SK-N-SH (cell line): ENCODE measurements around the gene IL6R. TPM values are rescaled to one million over a fixed set of nuclear protein-coding genes. Genes with fewer than 3 reads are reported as not detected.

Source experiments
- CTCF ChIA-PET: fragments of 300-600, 350-600 bp; formaldehyde crosslinking; extraction: SDS; loops from one replicate; lab custom pipeline; 2021; lab: Yijun Ruan, JAX
- POLR2A ChIA-PET: fragments of 350-600 bp; sonication (Branson Sonifier 250); formaldehyde crosslinking; extraction: SDS; loops from one replicate; lab custom pipeline; 2020; ENCODE audit warnings: antibody characterized with exemption, inconsistent platforms; lab: Yijun Ruan, JAX
- DNase-seq: peaks from one replicate; pipeline ENCODE4 v3.0.0; 2012
- H2AFZ ChIP-seq: fragments of 200-600 bp; sonication (generic); 2 replicates; pipeline ENCODE4 v1.8.1; 2016; ENCODE audit warnings: antibody characterized with exemption, mild to moderate bottlenecking, low read depth
- H3F3A ChIP-seq: fragments of 200-600 bp; sonication (generic); replicated peaks from 2 replicates; pipeline ENCODE3; 2016; ENCODE audit warnings: antibody characterized with exemption, mild to moderate bottlenecking; ENCODE audit not compliant: insufficient read depth
- H3K27ac ChIP-seq, 2 experiments: fragments of 200-500 bp in 1 of 2; fragments of 200-600 bp in 1 of 2; sonication (Bioruptor generic) in 1 of 2; sonication (generic), shearing (Covaris generic) in 1 of 2; 2 replicates each; pipeline versions ENCODE4 v1.5.1 to v1.6.1; 2014 to 2016; ENCODE audit warnings: low read depth in 2 of 2, inconsistent platforms in 1 of 2, low read length in 1 of 2, mild to moderate bottlenecking in 1 of 2, mixed read lengths in 1 of 2
- H3K27me3 ChIP-seq: fragments of 200-600 bp; sonication (generic), shearing (Covaris generic); 2 replicates; pipeline ENCODE4 v1.6.1; 2016; ENCODE audit warnings: mixed run types; ENCODE audit not compliant: insufficient read depth
- H3K36me3 ChIP-seq, 2 experiments: fragments of 200-500 bp in 1 of 2; fragments of 200-600 bp in 1 of 2; sonication (Bioruptor generic) in 1 of 2; sonication (generic) in 1 of 2; replicated peaks in 1 of 2; 2 replicates each; pipeline versions ENCODE3 to v1.5.1; 2014 to 2016; ENCODE audit warnings: low read length in 1 of 2, mild to moderate bottlenecking in 1 of 2; ENCODE audit not compliant: insufficient read depth in 2 of 2, control insufficient read depth in 1 of 2
- H3K4me1 ChIP-seq, 2 experiments: fragments of 200-500 bp in 1 of 2; fragments of 200-600 bp in 1 of 2; sonication (Bioruptor generic) in 1 of 2; sonication (generic), shearing (Covaris generic) in 1 of 2; 2 replicates each; pipeline versions ENCODE4 v1.5.1 to v1.6.1; 2014 to 2016; ENCODE audit warnings: low read depth in 1 of 2, low read length in 1 of 2, mixed run types in 1 of 2; ENCODE audit not compliant: insufficient read depth in 2 of 2, control insufficient read depth in 1 of 2
- H3K4me2 ChIP-seq: fragments of 200-600 bp; sonication (generic), shearing (Covaris generic); 2 replicates; pipeline ENCODE4 v1.6.1; 2017; ENCODE audit warnings: mixed run types
- H3K4me3 ChIP-seq, 2 experiments: fragments of 200-500 bp in 1 of 2; fragments of 200-600 bp in 1 of 2; sonication (Bioruptor generic) in 1 of 2; sonication (generic), shearing (Covaris generic) in 1 of 2; 2 replicates each; pipeline versions ENCODE4 v1.5.1 to v1.8.1; 2014 to 2016; ENCODE audit warnings: low read depth in 2 of 2, inconsistent platforms in 1 of 2, low read length in 1 of 2, mild to moderate bottlenecking in 1 of 2, mixed read lengths in 1 of 2, moderate library complexity in 1 of 2
- H3K79me2 ChIP-seq: fragments of 200-600 bp; sonication (generic); 2 replicates; pipeline ENCODE4 v1.8.1; 2017; ENCODE audit warnings: mild to moderate bottlenecking; ENCODE audit not compliant: insufficient read depth
- H3K9ac ChIP-seq: fragments of 200-600 bp; sonication (generic); 2 replicates; pipeline ENCODE4 v1.6.1; 2017; ENCODE audit warnings: mixed run types
- H3K9me2 ChIP-seq: fragments of 200-600 bp; sonication (generic); 2 replicates; pipeline ENCODE4 v1.6.1; 2017; ENCODE audit warnings: mixed run types
- H3K9me3 ChIP-seq: fragments of 200-600 bp; sonication (generic); 2 replicates; pipeline ENCODE4 v1.6.1; 2017; ENCODE audit warnings: mixed run types, mild to moderate bottlenecking, moderate library complexity
- H4K20me1 ChIP-seq: fragments of 200-600 bp; sonication (generic); 2 replicates; pipeline ENCODE4 v1.6.1; 2017; ENCODE audit warnings: mild to moderate bottlenecking, mixed run types; ENCODE audit not compliant: insufficient read depth
- EP300 ChIP-seq, 2 experiments: IDR thresholded peaks; 2 replicates each; pipeline versions ENCODE4 v1.4.0 to v1.6.1; 2012; ENCODE audit warnings: borderline replicate concordance in 1 of 2, low read depth in 1 of 2, low read length in 1 of 2
- EZH2phosphoT487 ChIP-seq: fragments of 200-600 bp; sonication (generic); IDR thresholded peaks from 2 replicates; pipeline ENCODE4 v1.6.1; 2017; ENCODE audit warnings: low read depth, mixed run types, mild to moderate bottlenecking, antibody characterized with exemption, moderate library complexity, borderline replicate concordance
- FOXJ3 ChIP-seq: sonication (generic); formaldehyde crosslinking; IDR thresholded peaks from 2 replicates; pipeline ENCODE4 v1.5.1; 2020; ENCODE audit warnings: mild to moderate bottlenecking, missing genetic modification reagents
- GABPA ChIP-seq: IDR thresholded peaks from 2 replicates; pipeline ENCODE4 v1.4.0; 2012; ENCODE audit warnings: low read depth, mild to moderate bottlenecking
- IRF3 ChIP-seq: fragments of 150-350 bp; IDR thresholded peaks from 2 replicates; pipeline ENCODE4 v1.6.1; 2016; ENCODE audit warnings: mild to moderate bottlenecking, low read depth, low read length
- MEF2A ChIP-seq: IDR thresholded peaks from 2 replicates; pipeline ENCODE4 v1.4.0; 2012; ENCODE audit warnings: low read depth, borderline replicate concordance
- NRF1 ChIP-seq: IDR thresholded peaks from 2 replicates; pipeline ENCODE4 v1.6.1; 2012; ENCODE audit warnings: low read depth, mild to moderate bottlenecking, low read length
- RCOR1 ChIP-seq: fragments of 150-350 bp; IDR thresholded peaks from 2 replicates; pipeline ENCODE4 v1.6.1; 2017; ENCODE audit warnings: antibody characterized with exemption, low read length
- RFX5 ChIP-seq: IDR thresholded peaks from 2 replicates; pipeline ENCODE4 v1.6.1; 2012; ENCODE audit warnings: mild to moderate bottlenecking, improper control_type of control experiment, low read length
- SIN3A ChIP-seq: IDR thresholded peaks from 2 replicates; pipeline ENCODE4 v1.6.1; 2012; ENCODE audit warnings: low read depth, mild to moderate bottlenecking, low read length, moderate library complexity, borderline replicate concordance
- SMC3 ChIP-seq: IDR thresholded peaks from 2 replicates; pipeline ENCODE4 v1.6.1; 2012; ENCODE audit warnings: low read depth, low read length, improper control_type of control experiment
- TEAD4 ChIP-seq: IDR thresholded peaks from 2 replicates; pipeline ENCODE4 v1.4.0; 2012; ENCODE audit warnings: mild to moderate bottlenecking, borderline replicate concordance; ENCODE audit not compliant: insufficient read depth
- USF1 ChIP-seq: IDR thresholded peaks from 2 replicates; pipeline ENCODE4 v1.4.0; 2012; ENCODE audit warnings: low read depth, borderline replicate concordance
- USF2 ChIP-seq: fragments of 150-350 bp; IDR thresholded peaks from 2 replicates; pipeline ENCODE4 v1.6.1; 2017; ENCODE audit warnings: antibody characterized with exemption, low read length, low read depth, borderline replicate concordance
- ZBTB33 ChIP-seq: IDR thresholded peaks from 2 replicates; pipeline ENCODE4 v1.4.0; 2012; ENCODE audit warnings: low read depth, borderline replicate concordance
- WGBS: methylation state at CpG from one replicate; pipeline ENCODE4 v1.1.6; 2017; ENCODE audit warnings: low lambda C conversion rate; 5-methylcytosine and 5-hydroxymethylcytosine counted together
- polyA plus RNA-seq, 3 experiments: library from polyadenylated mRNA; depleted of rRNA; stranded (reverse); fragments of >200 nt; gene quantifications; 2 replicates each; pipeline ENCODE4 v1.2.3, GENCODE V29; 2012

Gene IL6R
- polyA plus RNA-seq, 1 of the 3 experiments (the other 2 are of a cell fraction), result 2.8 TPM

GRCh38 chr1:154500533-154500932 is 95.4 kb downstream of the IL6R start:
- H3K4me3 ChIP-seq, result no peak overlapping the region
- no peak overlapping the region for H3K27ac ChIP-seq
- no peak overlapping the region for H3K9ac ChIP-seq
- DNase-seq, result no peak
- no peaks in the 10 kb centered on the region for H3K79me2 ChIP-seq
- no peaks in the 10 kb centered on the region for H4K20me1 ChIP-seq
- ChIA-PET POLR2A (no interaction called here), CTCF (interaction anchor here (1.1 to 2.8 kb wide), 5 partner anchors 11 to 46 kb away, joined by 3 to 17 read pairs (median 5); no protein-coding TSS in a partner anchor)
- no peak overlapping the region for H2AFZ ChIP-seq
- H3K4me1 ChIP-seq, result peaks cover 0 to 2% of the 10 kb centered on the region in 2 experiments; a peak in 1 of 4 replicates
- no peak overlapping the region for H3K4me2 ChIP-seq
- no peaks in the 10 kb centered on the region for H3K9me3 ChIP-seq
- no peaks in the 10 kb centered on the region for H3F3A ChIP-seq
- peaks cover 62% of the 10 kb centered on the region for H3K27me3 ChIP-seq
- H3K9me2 ChIP-seq, result no peaks in the 10 kb centered on the region
- TF ChIP-seq GABPA, result no peak
- no peak for TF ChIP-seq SIN3A
- TF ChIP-seq EP300 (IDR thresholded peaks at IDR 0.05; ENCODE audit: borderline replicate concordance in 1 of 2, low read depth in 1 of 2, low read length in 1 of 2), result no peak
- no peak for TF ChIP-seq TEAD4
- TF ChIP-seq EZH2phosphoT487, result no peak
- TF ChIP-seq MEF2A, result no peak
- no peak for TF ChIP-seq FOXJ3 (CRISPR knock-in tag)
- no peak for TF ChIP-seq RCOR1
- TF ChIP-seq USF2, result no peak
- TF ChIP-seq NRF1, result no peak
- no peak for TF ChIP-seq SMC3
- TF ChIP-seq RFX5, result no peak
- H3K36me3 ChIP-seq, result no peaks in the 10 kb centered on the region
- WGBS, result 79% methylated on average over 8 of the region's 8 CpGs

GRCh38 chr1:154501423-154502065 is 96.4 kb downstream of the IL6R start:
- ChIA-PET POLR2A (no interaction called here), CTCF (interaction anchor here (1.1 to 2.8 kb wide), 4 partner anchors 12 to 45 kb away, joined by 3 to 17 read pairs (median 4); no protein-coding TSS in a partner anchor)
- Histone ChIP-seq H3K4me3 (no peak overlapping the region; a peak in 1 of 4 replicates), H3K27me3 (peaks cover 61% of the 10 kb centered on the region), H4K20me1 (no peaks in the 10 kb centered on the region), H3K9ac (no peak overlapping the region), H3K4me1 (peaks cover 0 to 2% of the 10 kb centered on the region in 2 experiments; a peak in 1 of 4 replicates), H3K79me2 (no peaks in the 10 kb centered on the region), H2AFZ (no peak overlapping the region), H3K27ac (no peak overlapping the region), H3F3A (no peaks in the 10 kb centered on the region), H3K9me3 (no peaks in the 10 kb centered on the region), H3K36me3 (no peaks in the 10 kb centered on the region), H3K9me2 (no peaks in the 10 kb centered on the region), H3K4me2 (no peak overlapping the region)
- 26% methylated on average over 24 of the region's 54 CpGs for WGBS
- peak; percentile 20 for DNase-seq
- TF ChIP-seq RCOR1, result no peak
- TF ChIP-seq USF1, result no peak
- no peak for TF ChIP-seq IRF3
- no peak for TF ChIP-seq USF2
- TF ChIP-seq ZBTB33, result no peak
